ENCODE results near the gene TSPAN17.

The TSPAN17 gene

GRCh38 chr5:176638437-176638836 lies 8.8 kb upstream of the TSPAN17 start:
- TF ChIP-seq FOXP2 (optimal IDR thresholded peaks at IDR 0.05; ENCODE audit: borderline replicate concordance, extremely low read depth, extremely low read length, insufficient read depth) (no peak), POLR2AphosphoS5 (IDR thresholded peaks at IDR 0.05; ENCODE audit: low read depth, low read length) (no peak), SIN3A (IDR thresholded peaks at IDR 0.05; ENCODE audit: borderline replicate concordance, insufficient read depth, low read length) (no peak), REST (IDR thresholded peaks at IDR 0.05; ENCODE audit: insufficient read depth in 1 of 2, low read depth in 2 of 2, low read length in 2 of 2) (no peak), TAF1 (IDR thresholded peaks at IDR 0.05; ENCODE audit: borderline replicate concordance, insufficient read depth, low read length) (no peak)

- TF ChIP-seq SIN3A (IDR thresholded peaks at IDR 0.05; ENCODE audit: borderline replicate concordance, insufficient read depth, low read length) (no peak), REST (IDR thresholded peaks at IDR 0.05; ENCODE audit: insufficient read depth in 1 of 2, low read depth in 2 of 2, low read length in 2 of 2) (no peak), TAF1 (IDR thresholded peaks at IDR 0.05; ENCODE audit: borderline replicate concordance, insufficient read depth, low read length) (no peak), FOXP2 (optimal IDR thresholded peaks at IDR 0.05; ENCODE audit: borderline replicate concordance, extremely low read depth, extremely low read length, insufficient read depth) (no peak), POLR2AphosphoS5 (IDR thresholded peaks at IDR 0.05; ENCODE audit: low read depth, low read length) (no peak)
Observed at GRCh38 chr5:176639208-176639607, 8.1 kb upstream of the TSPAN17 start.

GRCh38 chr5:176639981-176640380 lies 7.3 kb upstream of the TSPAN17 start:
- no peak for TF ChIP-seq FOXP2 (optimal IDR thresholded peaks at IDR 0.05; ENCODE audit: borderline replicate concordance, extremely low read depth, extremely low read length, insufficient read depth)
- no peak for TF ChIP-seq SIN3A (IDR thresholded peaks at IDR 0.05; ENCODE audit: borderline replicate concordance, insufficient read depth, low read length)
- TF ChIP-seq REST (IDR thresholded peaks at IDR 0.05; ENCODE audit: insufficient read depth in 1 of 2, low read depth in 2 of 2, low read length in 2 of 2), result no peak
- TF ChIP-seq TAF1 (IDR thresholded peaks at IDR 0.05; ENCODE audit: borderline replicate concordance, insufficient read depth, low read length), result no peak
- TF ChIP-seq POLR2AphosphoS5 (IDR thresholded peaks at IDR 0.05; ENCODE audit: low read depth, low read length), result no peak

- no peak for TF ChIP-seq TAF1 (IDR thresholded peaks at IDR 0.05; ENCODE audit: borderline replicate concordance, insufficient read depth, low read length)
- no peak for TF ChIP-seq REST (IDR thresholded peaks at IDR 0.05; ENCODE audit: insufficient read depth in 1 of 2, low read depth in 2 of 2, low read length in 2 of 2)
- TF ChIP-seq POLR2AphosphoS5 (IDR thresholded peaks at IDR 0.05; ENCODE audit: low read depth, low read length), result no peak
- no peak for TF ChIP-seq FOXP2 (optimal IDR thresholded peaks at IDR 0.05; ENCODE audit: borderline replicate concordance, extremely low read depth, extremely low read length, insufficient read depth)
- no peak for TF ChIP-seq SIN3A (IDR thresholded peaks at IDR 0.05; ENCODE audit: borderline replicate concordance, insufficient read depth, low read length)
Observed at GRCh38 chr5:176640616-176641015, 6.7 kb upstream of the TSPAN17 start.

Data from PFSK-1 (cell line).